Measurements from ENCODE around the gene NOB1.

DNA sequence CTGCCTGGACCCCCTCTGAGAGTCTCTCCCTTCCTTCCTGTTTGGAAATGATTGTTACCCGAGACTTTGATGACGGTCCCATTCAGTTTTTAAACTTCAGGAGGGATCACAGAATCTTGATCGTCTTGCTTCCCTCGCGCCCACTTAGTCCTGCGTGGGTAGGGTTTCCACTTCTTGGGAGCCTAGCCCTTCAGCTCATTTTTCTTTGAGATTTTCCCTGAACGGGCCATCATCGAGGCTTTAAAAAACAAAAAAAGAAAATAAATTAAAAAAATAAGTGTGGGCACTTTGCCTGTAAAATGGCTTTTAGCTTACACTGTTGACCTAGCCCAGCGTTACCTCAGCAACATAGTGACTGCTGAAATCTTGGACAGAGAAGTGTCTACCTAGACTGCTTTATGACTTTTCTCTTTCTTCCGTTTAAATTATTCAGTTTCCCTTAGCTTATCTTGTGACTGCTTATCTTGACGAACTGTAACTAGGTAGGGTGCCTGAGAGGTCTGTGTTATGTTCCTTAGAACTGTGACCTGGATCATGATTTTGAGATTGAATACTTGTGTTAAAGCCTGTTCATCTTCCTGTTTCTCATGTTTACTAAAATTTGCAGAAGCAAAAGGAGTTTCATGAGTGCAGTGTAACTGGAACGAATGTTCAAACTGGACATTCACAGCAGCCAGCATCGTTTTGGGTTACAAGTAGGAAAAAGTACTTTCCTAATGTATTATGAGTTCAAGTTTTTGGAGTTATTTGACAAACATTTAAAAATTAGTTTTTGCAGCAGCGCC lies 8.3 kb upstream of the NOB1 start:
- no peak for TF ChIP-seq EP300 (IDR thresholded peaks at IDR 0.05)
- TF ChIP-seq POLR2A (IDR thresholded peaks at IDR 0.05; ENCODE audit: low read depth) = no peak
- TF ChIP-seq POLR2AphosphoS5 (IDR thresholded peaks at IDR 0.05) = no peak

All from esophagus muscularis mucosa (tissue), 3 donors.